GM18519 (cell line): ENCODE data around the gene ZNF792.
"Not testable (repeated sequence)": the region's sequence is repeated elsewhere in the genome, so short reads cannot be mapped to it uniquely, and the experiment has no call there.

Source experiments
- ATAC-seq: cut with Tn5 transposase; IDR thresholded peaks from one replicate; pipeline ENCODE4 v1.9.1; 2021; ENCODE audit warnings: mild to moderate bottlenecking, moderate library complexity; ENCODE audit not compliant: unreplicated experiment, low FRiP score

ZNF792 gene

GRCh38 chr19:34963573-34964406 lies at the start of gene ZNF792:
Gene ZNF792 (minus strand): TSS chr19:34964229. CDS start chr19:34963662, 567 bp downstream.
- no peak for ATAC-seq

GRCh38 chr19:35013041-35013819 lies 49.2 kb upstream of the ZNF792 start:
- ATAC-seq = no peak

- no peak for ATAC-seq
Observed at GRCh38 chr19:35011737-35012682, 48.0 kb upstream of the ZNF792 start.

GRCh38 chr19:35011091-35011689 lies 47.2 kb upstream of the ZNF792 start:
- no peak for ATAC-seq

- ATAC-seq = no peak
Observed at GRCh38 chr19:35009424-35010415, 45.7 kb upstream of the ZNF792 start.

GRCh38 chr19:35008891-35009341 lies 44.9 kb upstream of the ZNF792 start:
- no peak for ATAC-seq

- ATAC-seq = not testable (repeated sequence)
Observed at GRCh38 chr19:35007427-35007826, 43.4 kb upstream of the ZNF792 start.

- no peak for ATAC-seq
Observed at GRCh38 chr19:35006999-35007365, 43.0 kb upstream of the ZNF792 start.

GRCh38 chr19:35006342-35006998 lies 42.4 kb upstream of the ZNF792 start:
- ATAC-seq = no peak

- not testable (repeated sequence) for ATAC-seq
Observed at GRCh38 chr19:35006007-35006341, 41.9 kb upstream of the ZNF792 start.

GRCh38 chr19:35005256-35005977 lies 41.4 kb upstream of the ZNF792 start:
- ATAC-seq = no peak

- ATAC-seq = no peak
Observed at GRCh38 chr19:35004517-35005255, 40.7 kb upstream of the ZNF792 start.

GRCh38 chr19:35002037-35002535 lies 38.1 kb upstream of the ZNF792 start:
- ATAC-seq = no peak

- no peak for ATAC-seq
Observed at GRCh38 chr19:35000647-35001501, 36.8 kb upstream of the ZNF792 start.

GRCh38 chr19:35000338-35000646 lies 36.3 kb upstream of the ZNF792 start:
- no peak for ATAC-seq
